ENCODE measurements around the gene SSNA1.

DNA sequence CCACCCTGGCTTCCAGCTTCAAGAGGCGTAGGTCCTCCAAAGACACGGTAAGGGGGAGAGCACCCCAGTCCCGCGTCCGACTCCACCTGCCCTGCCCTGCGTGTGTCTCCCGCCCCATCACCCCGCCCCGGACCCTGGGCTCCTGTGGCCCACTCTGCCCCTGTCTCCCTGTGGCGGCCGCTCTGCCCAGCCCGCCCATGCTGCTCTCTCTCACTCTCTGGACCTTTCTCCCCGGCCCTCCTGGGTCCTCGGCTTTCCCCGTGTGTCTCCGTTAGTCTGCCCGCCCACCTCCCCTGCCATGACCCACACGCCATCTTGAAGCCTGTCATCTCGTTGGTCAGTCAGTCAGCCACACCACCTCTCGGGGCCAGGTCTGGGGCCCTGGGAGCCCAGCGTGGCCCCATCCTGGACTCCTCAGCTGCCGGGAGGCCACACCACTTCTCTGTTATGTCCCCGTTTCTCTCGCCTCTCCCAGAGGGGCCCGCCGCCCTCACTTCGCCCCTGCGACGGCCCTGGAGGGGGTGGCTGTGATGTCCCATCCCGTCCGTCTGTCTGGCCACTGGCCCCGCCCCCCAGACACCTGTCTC lies 23.1 kb upstream of the SSNA1 start:
- TF ChIP-seq, protein P1, sequence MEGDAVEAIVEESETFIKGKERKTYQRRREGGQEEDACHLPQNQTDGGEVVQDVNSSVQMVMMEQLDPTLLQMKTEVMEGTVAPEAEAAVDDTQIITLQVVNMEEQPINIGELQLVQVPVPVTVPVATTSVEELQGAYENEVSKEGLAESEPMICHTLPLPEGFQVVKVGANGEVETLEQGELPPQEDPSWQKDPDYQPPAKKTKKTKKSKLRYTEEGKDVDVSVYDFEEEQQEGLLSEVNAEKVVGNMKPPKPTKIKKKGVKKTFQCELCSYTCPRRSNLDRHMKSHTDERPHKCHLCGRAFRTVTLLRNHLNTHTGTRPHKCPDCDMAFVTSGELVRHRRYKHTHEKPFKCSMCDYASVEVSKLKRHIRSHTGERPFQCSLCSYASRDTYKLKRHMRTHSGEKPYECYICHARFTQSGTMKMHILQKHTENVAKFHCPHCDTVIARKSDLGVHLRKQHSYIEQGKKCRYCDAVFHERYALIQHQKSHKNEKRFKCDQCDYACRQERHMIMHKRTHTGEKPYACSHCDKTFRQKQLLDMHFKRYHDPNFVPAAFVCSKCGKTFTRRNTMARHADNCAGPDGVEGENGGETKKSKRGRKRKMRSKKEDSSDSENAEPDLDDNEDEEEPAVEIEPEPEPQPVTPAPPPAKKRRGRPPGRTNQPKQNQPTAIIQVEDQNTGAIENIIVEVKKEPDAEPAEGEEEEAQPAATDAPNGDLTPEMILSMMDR (tag by site-specific recombination; IDR thresholded peaks at IDR 0.05) = no peak
- TF ChIP-seq ZNF146 (tag by site-specific recombination; IDR thresholded peaks at IDR 0.05) = no peak
- no peak for TF ChIP-seq SP2 (tag by site-specific recombination; IDR thresholded peaks at IDR 0.05)
- TF ChIP-seq, protein P2, sequence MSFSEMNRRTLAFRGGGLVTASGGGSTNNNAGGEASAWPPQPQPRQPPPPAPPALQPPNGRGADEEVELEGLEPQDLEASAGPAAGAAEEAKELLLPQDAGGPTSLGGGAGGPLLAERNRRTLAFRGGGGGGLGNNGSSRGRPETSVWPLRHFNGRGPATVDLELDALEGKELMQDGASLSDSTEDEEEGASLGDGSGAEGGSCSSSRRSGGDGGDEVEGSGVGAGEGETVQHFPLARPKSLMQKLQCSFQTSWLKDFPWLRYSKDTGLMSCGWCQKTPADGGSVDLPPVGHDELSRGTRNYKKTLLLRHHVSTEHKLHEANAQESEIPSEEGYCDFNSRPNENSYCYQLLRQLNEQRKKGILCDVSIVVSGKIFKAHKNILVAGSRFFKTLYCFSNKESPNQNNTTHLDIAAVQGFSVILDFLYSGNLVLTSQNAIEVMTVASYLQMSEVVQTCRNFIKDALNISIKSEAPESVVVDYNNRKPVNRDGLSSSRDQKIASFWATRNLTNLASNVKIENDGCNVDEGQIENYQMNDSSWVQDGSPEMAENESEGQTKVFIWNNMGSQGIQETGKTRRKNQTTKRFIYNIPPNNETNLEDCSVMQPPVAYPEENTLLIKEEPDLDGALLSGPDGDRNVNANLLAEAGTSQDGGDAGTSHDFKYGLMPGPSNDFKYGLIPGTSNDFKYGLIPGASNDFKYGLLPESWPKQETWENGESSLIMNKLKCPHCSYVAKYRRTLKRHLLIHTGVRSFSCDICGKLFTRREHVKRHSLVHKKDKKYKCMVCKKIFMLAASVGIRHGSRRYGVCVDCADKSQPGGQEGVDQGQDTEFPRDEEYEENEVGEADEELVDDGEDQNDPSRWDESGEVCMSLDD (tag by site-specific recombination; IDR thresholded peaks at IDR 0.05) = no peak

Data from HEK293 (cell line).